Small intestine (tissue), 7 donors: ENCODE results near the gene CABLES1. TPM values are rescaled to one million over a fixed set of nuclear protein-coding genes. Genes with fewer than 3 reads are reported as not detected.
A peak's percentile ranks its signal among the peaks of the same experiment; 100 is the strongest.

ENCODE experiments used
- DNase-seq, 2 donors: peaks; one replicate each; pipeline versions ENCODE4 v3.0.0 to v3.0.0-alpha.2; 2013
- FAIRE-seq: peaks from 2 replicates; lab custom pipeline; 2012; peaks lifted over from hg19 to GRCh38; lab: Jason Lieb, UNC
- H3K27ac ChIP-seq, 3 donors: one replicate each; pipeline ENCODE4 v1.5.1; 2013; ENCODE audit warnings: low read length in 2 of 3, mild to moderate bottlenecking in 2 of 3, control low read depth in 1 of 3, inconsistent platforms in 1 of 3, low read depth in 1 of 3, moderate library complexity in 1 of 3
- H3K27me3 ChIP-seq, 3 donors: one replicate each; pipeline ENCODE4 v1.6.1; 2013; ENCODE audit warnings: low read length in 3 of 3, inconsistent platforms in 1 of 3; ENCODE audit not compliant: control insufficient read depth in 3 of 3, insufficient read depth in 3 of 3
- H3K36me3 ChIP-seq, 3 donors: one replicate each; pipeline ENCODE4 v1.6.1; 2013; ENCODE audit warnings: low read length in 3 of 3, inconsistent platforms in 1 of 3, low read depth in 1 of 3, mild to moderate bottlenecking in 1 of 3, moderate library complexity in 1 of 3; ENCODE audit not compliant: control insufficient read depth in 3 of 3, insufficient read depth in 2 of 3
- H3K4me1 ChIP-seq, 3 donors: one replicate each; pipeline ENCODE4 v1.6.1; 2013; ENCODE audit warnings: low read length in 2 of 3, inconsistent platforms in 1 of 3, low read depth in 1 of 3, mild to moderate bottlenecking in 1 of 3, moderate library complexity in 1 of 3; ENCODE audit not compliant: control insufficient read depth in 3 of 3, insufficient read depth in 2 of 3
- H3K4me3 ChIP-seq, 3 donors: one replicate each; pipeline ENCODE4 v1.5.1; 2013; ENCODE audit warnings: low read length in 3 of 3, control low read depth in 1 of 3, inconsistent platforms in 1 of 3, low read depth in 1 of 3, mild to moderate bottlenecking in 1 of 3, moderate library complexity in 1 of 3
- H3K9me3 ChIP-seq, 2 donors: one replicate each; pipeline ENCODE4 v1.6.1; 2013; ENCODE audit warnings: low read depth in 1 of 2, low read length in 1 of 2; ENCODE audit not compliant: control insufficient read depth in 2 of 2, insufficient read depth in 1 of 2
- WGBS, 3 donors: extraction: QIAGEN DNeasy Blood & Tissue Kit; methylation state at CpG; one replicate each; pipeline ENCODE4 v1.1.7; 2013; 5-methylcytosine and 5-hydroxymethylcytosine counted together
- polyA plus RNA-seq, 4 donors: library from polyadenylated mRNA; stranded (reverse) in 3 of 4; unstranded in 1 of 4; fragments of 200-250 nt in 3 of 4; fragments of 120-200 nt in 1 of 4; gene quantifications; one replicate each; pipeline versions ENCODE4 v1.2.1 to v1.2.3, GENCODE V29; 2013
- donor health status: healthy with polysubstance abuse.
- donor health status: control.
- donor health status: control.
- donor health status: Bipolar disorder and iron deficiency.
- donor health status: healthy.

The CABLES1 gene
- polyA plus RNA-seq, 4 donors = 6.9 to 11.7 (median 8.5) TPM

DNA sequence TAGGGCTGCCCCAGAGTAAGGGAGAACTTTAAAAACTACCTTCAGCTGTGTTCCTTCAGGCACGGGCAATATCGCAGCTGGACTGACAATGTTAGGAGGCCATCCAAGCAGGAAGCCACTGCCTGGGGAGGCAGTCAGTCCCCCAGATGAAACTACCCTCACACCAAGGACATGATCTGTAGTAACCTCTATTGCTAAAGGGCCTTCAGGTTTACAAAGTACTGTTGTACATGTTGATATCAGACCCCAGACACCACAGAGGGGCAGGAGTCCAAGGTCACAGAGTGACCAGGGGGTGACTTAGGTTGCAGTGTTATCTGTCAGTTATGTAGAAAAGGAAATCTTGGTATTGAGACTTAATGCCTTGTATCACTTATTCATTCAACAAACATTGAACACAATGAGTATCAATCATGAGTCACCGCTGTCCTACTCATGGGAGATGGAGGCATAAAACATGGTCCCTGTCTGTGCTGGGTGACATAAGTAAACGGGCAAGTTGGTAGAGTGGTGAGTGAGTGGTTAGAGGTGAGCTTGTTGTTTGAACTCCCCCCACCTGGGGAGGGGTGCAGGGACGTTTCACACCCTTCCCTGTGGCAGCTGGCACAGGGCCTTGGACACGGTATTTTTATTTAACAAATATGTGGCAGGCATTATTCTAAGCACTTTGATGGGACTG, 7.1 kb downstream of the CABLES1 start:
- Histone ChIP-seq H3K27me3 (no peaks in the 10 kb centered on the region), H3K36me3 (peaks cover 0 to 7% (median 0%) of the 10 kb centered on the region in 3 donors), H3K4me3 (no peak overlapping the region), H3K27ac (peak overlapping the region; percentile 80 to 89 (median 84)), H3K9me3 (no peaks in the 10 kb centered on the region), H3K4me1 (peaks cover 13 to 63% (median 18%) of the 10 kb centered on the region in 3 donors)
- no peak for FAIRE-seq
- DNase-seq = peak; percentile 19 to 21
- WGBS, 3 donors = 31 to 63% (median 39%) methylated on average over 6 of the region's 6 CpGs

DNA sequence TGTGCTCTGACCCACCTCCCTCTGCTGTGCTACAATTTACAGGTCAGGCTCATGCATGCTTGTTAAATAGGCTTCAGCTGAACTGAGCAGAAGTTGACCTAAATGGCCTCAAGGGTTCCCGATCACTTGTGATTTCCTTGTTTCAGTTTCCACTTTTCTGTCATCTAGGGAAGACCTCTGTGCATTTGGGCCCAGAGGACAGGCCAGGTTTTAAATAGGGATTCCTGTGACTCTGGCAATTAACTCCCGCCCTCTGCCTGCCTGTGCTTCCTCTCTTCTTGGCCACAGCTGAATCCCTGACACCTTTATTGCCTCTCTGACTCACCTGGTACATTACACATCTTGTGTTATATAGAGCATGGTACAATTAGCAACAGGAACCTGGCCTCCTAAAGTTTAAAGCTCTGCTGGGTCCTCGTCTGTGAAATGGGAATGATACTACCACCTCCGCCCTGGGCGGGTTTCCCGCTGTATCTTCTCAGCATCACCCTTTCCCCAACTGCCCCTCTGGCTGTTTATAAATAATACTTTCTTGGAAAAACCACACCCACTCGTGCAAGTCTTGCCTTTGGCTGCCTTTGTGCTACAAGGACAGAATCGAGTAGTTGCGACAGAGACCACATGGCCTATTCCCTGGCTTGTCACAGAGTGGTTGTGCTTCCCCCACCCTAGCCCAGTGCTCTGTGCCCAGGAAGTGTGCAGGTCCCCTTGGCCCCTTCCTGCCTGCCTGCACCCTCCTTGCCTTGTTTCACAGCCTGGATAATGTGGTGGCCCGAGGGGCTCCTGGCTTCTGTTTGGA, 7.9 kb downstream of the CABLES1 start:
- peak; percentile 90 to 95 for DNase-seq
- no peak for FAIRE-seq

DNA sequence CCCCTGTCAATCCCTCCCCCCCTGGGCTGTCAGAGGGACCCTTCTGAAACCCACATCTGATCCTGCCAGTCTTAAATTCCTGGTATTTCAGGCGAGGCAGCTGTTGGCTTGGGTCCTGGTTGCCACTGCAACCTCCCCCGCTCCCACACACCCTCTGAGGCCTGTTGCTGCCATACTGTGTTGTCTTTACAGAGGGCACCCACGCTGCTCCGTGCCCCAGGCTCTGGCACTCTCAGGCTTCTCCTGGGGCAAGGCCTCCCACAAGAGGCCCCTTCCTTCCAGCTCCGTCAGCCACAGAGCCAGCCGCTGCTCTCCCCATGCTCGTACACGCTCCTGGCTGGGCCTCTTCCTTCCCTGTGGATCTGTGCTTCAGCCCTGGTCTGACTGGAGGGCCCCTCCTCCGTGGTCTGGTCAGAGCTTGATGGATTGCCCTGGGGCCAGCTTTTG, 8.6 kb downstream of the CABLES1 start:
- peaks cover 13 to 49% (median 16%) of the 10 kb centered on the region in 3 donors for H3K4me1 ChIP-seq
- no peaks in the 10 kb centered on the region for H3K27me3 ChIP-seq
- H3K36me3 ChIP-seq = peaks cover 0 to 7% (median 0%) of the 10 kb centered on the region in 3 donors
- DNase-seq (peak in 1 of 2 donors; percentile 20), FAIRE-seq (no peak)
- no peaks in the 10 kb centered on the region for H3K9me3 ChIP-seq
- peak overlapping the region; percentile 80 to 89 (median 84) for H3K27ac ChIP-seq
- H3K4me3 ChIP-seq = no peak overlapping the region
- 61 to 74% (median 69%) methylated on average over 9 of the region's 9 CpGs for WGBS, 3 donors

More for the DNA sequence above, 7.9 kb downstream of the CABLES1 start:
- Histone ChIP-seq H3K9me3 (no peaks in the 10 kb centered on the region), H3K4me1 (peaks cover 13 to 55% (median 18%) of the 10 kb centered on the region in 3 donors), H3K27me3 (no peaks in the 10 kb centered on the region), H3K4me3 (no peak overlapping the region), H3K36me3 (peaks cover 0 to 7% (median 0%) of the 10 kb centered on the region in 3 donors), H3K27ac (peak overlapping the region; percentile 80 to 89 (median 84))
- 21 to 44% (median 33%) methylated on average over 10 of the region's 10 CpGs for WGBS, 3 donors

DNA sequence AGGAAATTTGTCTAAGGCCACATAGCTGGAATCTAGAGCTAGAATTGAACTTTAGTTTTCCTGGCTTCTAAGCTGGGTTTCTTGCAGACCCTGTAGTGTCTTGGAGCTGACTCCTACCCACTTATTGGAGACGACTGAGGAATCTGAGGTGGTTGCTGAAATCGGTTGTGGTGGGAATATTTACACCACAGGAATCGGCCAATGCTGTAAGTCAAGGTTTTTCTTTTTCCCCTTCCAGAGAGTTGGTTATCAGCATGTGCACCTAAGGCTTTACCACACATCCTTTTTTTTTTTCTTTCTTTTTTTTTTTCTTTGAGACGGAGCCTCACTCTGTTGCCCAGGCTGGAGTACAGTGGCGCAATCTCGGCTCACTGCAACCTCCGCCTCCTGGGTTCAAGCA, 9.4 kb downstream of the CABLES1 start:
- Histone ChIP-seq H3K36me3 (peaks cover 0 to 9% (median 0%) of the 10 kb centered on the region in 3 donors), H3K4me3 (no peak overlapping the region), H3K4me1 (peaks cover 13 to 45% (median 16%) of the 10 kb centered on the region in 3 donors), H3K27me3 (no peaks in the 10 kb centered on the region), H3K9me3 (no peaks in the 10 kb centered on the region), H3K27ac (no peak overlapping the region)
- 93 to 99% (median 95%) methylated on average over 4 to 7 of the region's 7 CpGs for WGBS, 3 donors
- no peak for FAIRE-seq
- DNase-seq = no peak

DNA sequence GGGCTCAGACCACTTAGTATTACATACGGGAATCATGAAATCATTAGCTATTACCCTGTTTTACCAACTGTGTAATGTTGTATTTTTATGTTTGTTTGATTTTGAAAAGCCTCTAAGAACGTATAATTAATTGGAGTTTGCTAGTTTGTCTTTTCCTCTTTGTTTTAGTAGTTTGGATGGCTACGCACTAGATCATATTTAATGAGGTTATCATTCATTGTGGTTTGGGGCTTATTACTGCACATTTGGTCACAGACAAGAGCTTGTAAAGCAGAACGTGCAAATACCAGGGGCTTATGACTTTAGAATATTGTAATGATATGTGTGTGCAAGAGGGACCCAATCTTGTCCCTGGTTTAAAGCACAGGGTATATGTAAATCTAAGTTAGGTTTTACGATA, 10.3 kb downstream of the CABLES1 start:
- H3K36me3 ChIP-seq = peaks cover 0 to 8% (median 0%) of the 10 kb centered on the region in 3 donors
- WGBS, 3 donors = 80 to 85% (median 81%) methylated on average over 5 of the region's 5 CpGs
- no peaks in the 10 kb centered on the region for H3K27me3 ChIP-seq
- DNase-seq (no peak), FAIRE-seq (no peak)
- H3K4me3 ChIP-seq = no peak overlapping the region
- H3K9me3 ChIP-seq = no peaks in the 10 kb centered on the region
- H3K4me1 ChIP-seq = peaks cover 13 to 36% (median 16%) of the 10 kb centered on the region in 3 donors
- H3K27ac ChIP-seq = no peak overlapping the region

DNA sequence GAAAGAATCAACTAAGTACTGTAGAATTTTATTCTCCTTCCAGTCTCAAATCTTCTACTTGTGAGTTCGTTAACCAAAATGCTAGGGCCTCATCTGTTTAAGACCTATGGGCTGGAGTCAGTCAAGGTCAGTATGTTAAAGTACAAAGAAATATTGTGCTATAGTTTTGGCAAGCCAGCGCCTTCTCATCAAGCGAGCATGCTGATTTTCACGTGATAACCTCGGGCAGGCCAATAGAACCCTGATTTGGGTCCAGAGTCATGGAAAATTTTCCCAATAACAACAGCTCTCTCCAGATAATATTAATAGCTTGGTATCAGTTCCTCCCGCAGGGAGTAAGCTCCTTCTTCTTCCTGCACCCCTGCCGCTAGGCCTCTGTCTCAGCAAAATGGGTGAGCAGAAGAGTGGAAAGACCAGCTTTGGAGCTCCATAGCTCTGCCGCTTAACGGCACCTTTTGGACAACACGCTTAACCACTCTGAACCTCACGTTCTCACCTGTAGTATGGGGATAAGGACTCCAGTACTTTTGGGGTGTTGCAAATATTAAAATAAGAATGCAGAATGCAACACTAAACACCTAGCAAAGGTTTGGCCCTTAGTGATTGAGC, 11.7 kb downstream of the CABLES1 start:
- no peaks in the 10 kb centered on the region for H3K27me3 ChIP-seq
- H3K36me3 ChIP-seq = peaks cover 0 to 11% (median 0%) of the 10 kb centered on the region in 3 donors
- DNase-seq = peak in 1 of 2 donors; percentile 18
- WGBS, 3 donors = 54 to 83% (median 78%) methylated on average over 11 of the region's 11 CpGs
- H3K27ac ChIP-seq = no peak overlapping the region
- H3K4me1 ChIP-seq = peaks cover 11 to 23% (median 11%) of the 10 kb centered on the region in 3 donors
- no peaks in the 10 kb centered on the region for H3K9me3 ChIP-seq
- no peak for FAIRE-seq
- H3K4me3 ChIP-seq = no peak overlapping the region

DNA sequence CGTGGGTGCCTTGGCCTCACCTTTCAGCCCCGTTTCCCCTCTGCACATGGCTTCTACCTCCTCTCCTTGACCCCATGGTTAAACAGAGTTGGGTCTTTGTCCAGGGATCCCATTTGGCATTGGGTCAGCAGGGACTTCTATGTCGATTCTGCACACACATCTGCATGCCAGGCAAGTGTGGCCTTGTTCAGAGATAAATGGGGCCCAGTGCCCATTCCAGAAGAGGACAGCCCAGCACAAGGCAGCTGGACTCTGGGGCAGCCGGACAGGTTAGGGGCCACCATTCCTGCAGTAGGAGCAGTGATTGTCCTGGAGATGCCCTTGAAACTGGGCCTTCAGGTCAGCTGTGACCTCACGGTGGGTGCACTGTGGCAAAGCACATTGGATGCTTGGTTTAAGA, 13.1 kb downstream of the CABLES1 start:
- H3K27me3 ChIP-seq = no peaks in the 10 kb centered on the region
- H3K27ac ChIP-seq = no peak overlapping the region
- WGBS, 3 donors = 79 to 93% (median 88%) methylated on average over 5 of the region's 5 CpGs
- peaks cover 0 to 14% (median 0%) of the 10 kb centered on the region in 3 donors for H3K36me3 ChIP-seq
- DNase-seq = no peak
- no peaks in the 10 kb centered on the region for H3K9me3 ChIP-seq
- no peak for FAIRE-seq
- H3K4me3 ChIP-seq = no peak overlapping the region
- peaks cover 4 to 10% (median 6%) of the 10 kb centered on the region in 3 donors for H3K4me1 ChIP-seq

DNA sequence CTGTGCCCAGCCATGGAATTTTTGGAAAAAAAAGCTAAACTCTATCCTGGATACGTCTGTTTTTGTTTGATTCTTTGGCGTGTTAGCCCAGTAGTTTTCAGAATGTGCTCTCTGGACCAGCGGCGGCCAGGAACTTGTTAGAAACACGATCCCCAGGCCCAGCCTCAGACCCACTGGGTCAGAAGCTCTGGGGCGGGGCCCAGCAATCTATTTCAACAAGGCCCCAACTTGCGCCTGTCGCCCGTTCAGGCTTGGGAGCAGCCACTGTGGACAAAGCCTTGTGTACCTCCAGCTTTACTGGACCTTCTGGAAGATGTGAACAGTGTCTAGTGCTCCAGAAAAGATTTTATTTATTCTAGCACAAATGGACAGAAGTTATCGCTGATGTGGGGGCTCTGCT, 14.3 kb downstream of the CABLES1 start:
- FAIRE-seq = no peak
- Histone ChIP-seq H3K9me3 (no peaks in the 10 kb centered on the region), H3K36me3 (peaks cover 0 to 14% (median 0%) of the 10 kb centered on the region in 3 donors), H3K27me3 (no peaks in the 10 kb centered on the region), H3K27ac (no peak overlapping the region), H3K4me1 (no peaks in the 10 kb centered on the region), H3K4me3 (no peak overlapping the region)
- no peak for DNase-seq
- 93 to 95% (median 93%) methylated on average over 10 of the region's 10 CpGs for WGBS, 3 donors
